HepG2 (cell line): ENCODE results near the gene SEC31B. TPM values are rescaled to one million over a fixed set of nuclear protein-coding genes. Genes with fewer than 3 reads are reported as not detected.

ENCODE experiments used
- ELF3 ChIP-seq: IDR thresholded peaks from 2 replicates; pipeline ENCODE4 v1.6.1; 2016; ENCODE audit warnings: missing genetic modification reagents, missing compliant biosample characterization
- FOXO4 ChIP-seq: sonication (generic); formaldehyde crosslinking; conservative IDR thresholded peaks from 2 replicates; pipeline ENCODE4 v1.8.1; 2023; ENCODE audit warnings: missing genetic modification reagents
- ISX ChIP-seq: sonication (generic); formaldehyde crosslinking; conservative IDR thresholded peaks from 2 replicates; pipeline ENCODE4 v1.5.0; 2020; ENCODE audit warnings: missing genetic modification reagents
- KLF11 ChIP-seq: IDR thresholded peaks from 2 replicates; pipeline ENCODE4 v1.6.1; 2016; ENCODE audit warnings: missing compliant biosample characterization
- MZF1 ChIP-seq: sonication (generic); formaldehyde crosslinking; IDR thresholded peaks from 2 replicates; pipeline ENCODE4 v1.8.1; 2023; ENCODE audit warnings: mild to moderate bottlenecking, missing genetic modification reagents, borderline replicate concordance
- NFIB ChIP-seq: sonication (generic); formaldehyde crosslinking; IDR thresholded peaks from 2 replicates; pipeline ENCODE4 v1.9.0; 2021; ENCODE audit warnings: missing genetic modification reagents, mild to moderate bottlenecking, borderline replicate concordance
- REPIN1 ChIP-seq: sonication (generic); formaldehyde crosslinking; IDR thresholded peaks from 2 replicates; pipeline ENCODE4 v1.8.0; 2022; ENCODE audit warnings: missing genetic modification reagents, low read depth, mild to moderate bottlenecking, borderline replicate concordance
- ZFY ChIP-seq: sonication (generic); formaldehyde crosslinking; IDR thresholded peaks from 2 replicates; pipeline ENCODE4 v1.4.0; 2020; ENCODE audit warnings: missing genetic modification reagents
- ZHX1 ChIP-seq: sonication (generic); formaldehyde crosslinking; IDR thresholded peaks from 2 replicates; pipeline ENCODE4 v1.8.1; 2022; ENCODE audit warnings: low read depth, mild to moderate bottlenecking, missing genetic modification reagents
- ZNF234 ChIP-seq: sonication (generic); formaldehyde crosslinking; conservative IDR thresholded peaks from 2 replicates; pipeline ENCODE4 v1.5.1; 2020; ENCODE audit warnings: mild to moderate bottlenecking, missing genetic modification reagents
- ZNF329 ChIP-seq: sonication (generic); formaldehyde crosslinking; IDR thresholded peaks from 2 replicates; pipeline ENCODE4 v1.9.0; 2021; ENCODE audit warnings: low read depth, mild to moderate bottlenecking, missing genetic modification reagents
- ZNF414 ChIP-seq: sonication (generic); formaldehyde crosslinking; IDR thresholded peaks from 2 replicates; pipeline ENCODE4 v1.5.0; 2020; ENCODE audit warnings: missing genetic modification reagents
- ZNF430 ChIP-seq: sonication (generic); formaldehyde crosslinking; IDR thresholded peaks from 2 replicates; pipeline ENCODE4 v1.9.0; 2021; ENCODE audit warnings: mild to moderate bottlenecking, missing genetic modification reagents
- ZNF512 ChIP-seq: sonication (generic); formaldehyde crosslinking; IDR thresholded peaks from 2 replicates; pipeline ENCODE4 v1.4.0; 2020; ENCODE audit warnings: mild to moderate bottlenecking, missing genetic modification reagents
- ZNF563 ChIP-seq: sonication (generic); formaldehyde crosslinking; IDR thresholded peaks from 2 replicates; pipeline ENCODE4 v1.8.0; 2022; ENCODE audit warnings: mild to moderate bottlenecking, moderate library complexity, missing genetic modification reagents
- ZNF687 ChIP-seq: sonication (generic); formaldehyde crosslinking; IDR thresholded peaks from 2 replicates; pipeline ENCODE4 v1.5.1; 2020; ENCODE audit warnings: mild to moderate bottlenecking, missing genetic modification reagents, moderate library complexity
- ZNF841 ChIP-seq: sonication (generic); formaldehyde crosslinking; IDR thresholded peaks from 2 replicates; pipeline ENCODE4 v1.8.1; 2023; ENCODE audit warnings: missing genetic modification reagents, borderline replicate concordance
- polyA plus RNA-seq, 8 experiments: library from polyadenylated mRNA; depleted of rRNA in 3 of 8; stranded (reverse) in 7 of 8; unstranded in 1 of 8; fragments of >200 nt; fragmentation: Illumina TruSeq in 4 of 8; extraction: Trizol in 4 of 8; gene quantifications; 2 replicates each; pipeline versions ENCODE4 v1.2.1 to v1.2.3, GENCODE V29; 2011 to 2016; ENCODE audit warnings: low read depth in 4 of 8, missing spikeins in 1 of 8, mixed read lengths in 1 of 8; ENCODE audit not compliant: insufficient read depth in 1 of 8
- total RNA-seq, 5 experiments: library from RNA; depleted of rRNA; stranded (reverse); fragments of >200 nt; fragmentation: Illumina TruSeq; extraction: Trizol; gene quantifications; 2 replicates each; pipeline ENCODE4 v1.2.3, GENCODE V29; 2016; ENCODE audit warnings: low read depth in 1 of 5

Gene SEC31B
- total and polyA plus RNA-seq, 2 of the 13 experiments (the other 11 are each of a cell fraction or from before 2014, with no cell fraction given), result 2.0 to 8.3 TPM

- TF ChIP-seq ZNF563 (CRISPR knock-in tag) (no peak), ISX (no peak), MZF1 (CRISPR knock-in tag) (no peak), ZFY (CRISPR knock-in tag) (peak; percentile 63; the same call in 1 of the 2 replicates), ZNF430 (peak; percentile 84; the same call in 1 of the 2 replicates), ZNF414 (CRISPR knock-in tag) (no peak), ZNF687 (CRISPR knock-in tag) (peak; percentile 94), REPIN1 (CRISPR knock-in tag) (peak; percentile 34; the same call in 1 of the 2 replicates), KLF11 (no peak), ZHX1 (CRISPR knock-in tag) (no peak), NFIB (CRISPR knock-in tag) (no peak), FOXO4 (CRISPR knock-in tag) (no peak), ZNF841 (CRISPR knock-in tag) (no peak), ELF3 (CRISPR knock-in tag) (0 out of 2 replicates have a peak, but pooled peaks have one; percentile 12), ZNF234 (CRISPR knock-in tag) (no peak), ZNF512 (CRISPR knock-in tag) (no peak), ZNF329 (CRISPR knock-in tag) (peak; percentile 67; the same call in 1 of the 2 replicates)
Observed at GRCh38 chr10:100529475-100530298, 10.0 kb upstream of the SEC31B start, which contains the start of gene NDUFB8 (continued).
